GM12873 (cell line): ENCODE data around the gene UACA.

ENCODE experiments used
- CTCF ChIP-seq: IDR thresholded peaks from 2 replicates; pipeline ENCODE4 v1.5.1; 2012; ENCODE audit warnings: low read depth, mild to moderate bottlenecking, moderate library complexity, low read length, control low read depth; ENCODE audit not compliant: insufficient read depth; ENCODE audit errors: missing control alignments

The UACA gene

GRCh38 chr15:70669006-70669602 is 94.3 kb downstream of the UACA start:
- no peak for TF ChIP-seq CTCF

GRCh38 chr15:70665599-70665998 is 97.8 kb downstream of the UACA start:
- TF ChIP-seq CTCF: no peak

GRCh38 chr15:70664494-70664893 is 98.9 kb downstream of the UACA start:
- TF ChIP-seq CTCF: no peak

- TF ChIP-seq CTCF: no peak
Observed at GRCh38 chr15:70659662-70660061, 103.7 kb downstream of the UACA start.

- TF ChIP-seq CTCF: no peak
Observed at GRCh38 chr15:70658641-70659040, 104.7 kb downstream of the UACA start.

- TF ChIP-seq CTCF: no peak
Observed at GRCh38 chr15:70653426-70653825, 109.9 kb downstream of the UACA start.

GRCh38 chr15:70652341-70652740 is 111.0 kb downstream of the UACA start:
- TF ChIP-seq CTCF: no peak

- no peak for TF ChIP-seq CTCF
Observed at GRCh38 chr15:70651303-70651845, 112.0 kb downstream of the UACA start.
